WI38 (cell line): ENCODE measurements around the gene SCO2.

Experiments used
- H3K4me3 ChIP-seq: 2 replicates; pipeline ENCODE4 v1.5.1; 2011; ENCODE audit warnings: low read depth, mild to moderate bottlenecking, control low read depth, low read length
- CTCF ChIP-seq: IDR thresholded peaks from 2 replicates; pipeline ENCODE4 v1.5.1; 2012; ENCODE audit warnings: low read depth, mild to moderate bottlenecking, control low read depth, low read length

SCO2 gene

GRCh38 chr22:50506611-50507420, 18.6 kb downstream of the SCO2 start:
- H3K4me3 ChIP-seq: peak overlapping the region; percentile 98
- no peak for TF ChIP-seq CTCF

GRCh38 chr22:50505776-50506610, 19.4 kb downstream of the SCO2 start:
- TF ChIP-seq CTCF: no peak
- H3K4me3 ChIP-seq: peak overlapping the region; percentile 98

GRCh38 chr22:50505276-50505775, 20.1 kb downstream of the SCO2 start:
- H3K4me3 ChIP-seq: no peak overlapping the region
- TF ChIP-seq CTCF: no peak

GRCh38 chr22:50504369-50505211, 20.8 kb downstream of the SCO2 start:
- H3K4me3 ChIP-seq: no peak overlapping the region
- TF ChIP-seq CTCF: no peak

- no peak for TF ChIP-seq CTCF
- H3K4me3 ChIP-seq: no peak overlapping the region
Measured at GRCh38 chr22:50503475-50504145, 21.8 kb downstream of the SCO2 start.

- TF ChIP-seq CTCF: no peak
- no peak overlapping the region for H3K4me3 ChIP-seq
Measured at GRCh38 chr22:50502628-50503474, 22.5 kb downstream of the SCO2 start.
